ENCODE results near the gene C20orf173.

- TF ChIP-seq GATA2 (IDR thresholded peaks at IDR 0.05; ENCODE audit: low read depth, low read length) (no peak), GATA3 (IDR thresholded peaks at IDR 0.05; ENCODE audit: low read depth, low read length) (no peak)
These were observed 37.1 kb downstream of the C20orf173 start for GRCh38 chr20:35492352-35492751.
